ENCODE data around the gene CTNNBL1.

Gene CTNNBL1

DNA sequence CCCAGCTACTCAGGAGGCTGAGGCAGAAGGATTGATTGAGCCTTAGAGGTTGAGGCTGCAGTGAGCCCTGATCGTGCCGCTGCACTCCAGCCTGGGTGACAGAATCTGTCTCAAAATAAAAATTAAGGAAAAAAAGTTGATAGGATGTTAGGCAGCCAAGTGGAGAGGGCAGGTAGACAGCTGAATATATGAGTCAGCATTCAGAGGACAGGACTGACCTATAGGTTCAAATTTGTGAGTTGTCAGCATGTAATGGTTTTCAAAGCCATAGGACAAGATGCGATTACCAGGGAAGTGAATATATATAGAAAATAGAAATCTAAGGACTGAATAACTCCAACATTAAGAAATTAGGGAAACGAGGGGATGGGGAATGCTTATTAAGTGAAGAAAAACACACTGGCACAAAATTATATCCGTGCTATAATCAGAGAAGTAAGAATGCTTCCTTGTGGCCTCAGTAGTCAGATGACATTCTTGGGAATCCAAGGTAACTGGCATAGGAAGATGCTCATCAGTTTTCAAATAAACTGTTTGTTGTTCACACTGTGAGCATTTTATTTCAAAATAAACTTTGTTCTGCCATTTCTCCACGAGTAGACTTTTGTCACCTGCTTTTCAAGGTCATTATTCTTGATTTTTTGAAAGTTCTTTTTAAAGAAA is 145.1 kb downstream of the CTNNBL1 start:
- no peak for TF ChIP-seq CTCF (IDR thresholded peaks at IDR 0.05; ENCODE audit: low read depth, low read length)
- no peak overlapping the region for H3K4me3 ChIP-seq (ENCODE audit: low read depth, low read length)

DNA sequence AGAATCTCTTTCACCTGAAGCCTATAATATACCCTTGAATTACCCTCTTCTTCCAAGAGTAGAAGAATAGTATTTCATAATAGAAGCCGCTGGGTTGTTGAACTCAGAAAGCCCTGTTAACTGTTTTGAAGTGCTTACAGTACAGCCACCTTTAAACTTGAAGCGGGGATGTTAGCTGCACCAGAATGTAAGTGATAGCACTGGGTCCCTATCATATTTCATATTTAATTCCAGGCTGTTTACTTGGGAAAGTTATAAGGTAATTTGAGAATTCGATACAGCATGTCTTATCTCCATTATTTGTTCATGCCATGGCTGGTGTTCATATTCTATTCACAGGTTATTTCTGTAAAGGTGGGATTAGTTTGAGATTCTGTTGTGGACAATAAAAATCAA is 145.6 kb downstream of the CTNNBL1 start:
- TF ChIP-seq CTCF (IDR thresholded peaks at IDR 0.05; ENCODE audit: low read depth, low read length) = no peak
- H3K4me3 ChIP-seq (ENCODE audit: low read depth, low read length) = no peak overlapping the region

- TF ChIP-seq CTCF (IDR thresholded peaks at IDR 0.05; ENCODE audit: low read depth, low read length) = no peak
Measured at GRCh38 chr20:37839955-37840354, 146.1 kb downstream of the CTNNBL1 start.

GRCh38 chr20:37841389-37841788 is 147.6 kb downstream of the CTNNBL1 start:
- no peak for TF ChIP-seq CTCF (IDR thresholded peaks at IDR 0.05; ENCODE audit: low read depth, low read length)
- no peak overlapping the region for H3K4me3 ChIP-seq (ENCODE audit: low read depth, low read length)

More at GRCh38 chr20:37839955-37840354, 146.1 kb downstream of the CTNNBL1 start:
- H3K4me3 ChIP-seq (ENCODE audit: low read depth, low read length) = no peak overlapping the region

GRCh38 chr20:37841971-37842370 is 148.1 kb downstream of the CTNNBL1 start:
- TF ChIP-seq CTCF (IDR thresholded peaks at IDR 0.05; ENCODE audit: low read depth, low read length) = no peak
- no peak overlapping the region for H3K4me3 ChIP-seq (ENCODE audit: low read depth, low read length)

DNA sequence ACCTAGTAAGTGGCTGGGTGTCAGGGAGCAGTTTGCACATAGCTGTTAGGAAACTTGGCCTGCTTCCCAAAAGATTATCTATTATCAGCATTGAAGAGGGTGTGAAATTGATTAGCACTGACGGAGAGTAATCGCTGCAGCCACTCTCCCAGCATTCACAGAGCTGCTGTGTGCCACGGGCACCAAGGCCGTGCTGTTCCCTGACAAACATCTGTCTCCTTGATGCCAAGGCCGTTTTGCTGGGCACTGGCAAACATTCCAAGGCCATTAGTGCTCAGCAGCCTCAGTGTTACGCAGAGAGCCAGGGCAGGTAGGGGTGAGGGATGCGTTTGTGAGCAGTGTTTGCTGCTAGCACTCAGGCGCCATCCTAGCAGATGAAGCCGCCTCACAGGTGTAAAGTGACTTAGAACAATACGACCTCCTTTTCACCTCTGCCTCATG is 151.4 kb downstream of the CTNNBL1 start:
- no peak overlapping the region for H3K4me3 ChIP-seq (ENCODE audit: low read depth, low read length)
- no peak for TF ChIP-seq CTCF (IDR thresholded peaks at IDR 0.05; ENCODE audit: low read depth, low read length)

GRCh38 chr20:37845878-37846277 is 152.0 kb downstream of the CTNNBL1 start:
- no peak overlapping the region for H3K4me3 ChIP-seq (ENCODE audit: low read depth, low read length)

More at GRCh38 chr20:37845878-37846277, 152.0 kb downstream of the CTNNBL1 start:
- TF ChIP-seq CTCF (IDR thresholded peaks at IDR 0.05; ENCODE audit: low read depth, low read length) = no peak

All from WI38 (cell line).